ENCODE results near the gene TNFRSF19.

Gene TNFRSF19

GRCh38 chr13:23718996-23719395, 148.8 kb downstream of the TNFRSF19 start:
- no peak overlapping the region for H3K4me3 ChIP-seq (ENCODE audit: low read depth, low read length)
- TF ChIP-seq CTCF (IDR thresholded peaks at IDR 0.05; ENCODE audit: low read depth, low read length) = no peak

- no peak overlapping the region for H3K4me3 ChIP-seq (ENCODE audit: low read depth, low read length)
- TF ChIP-seq CTCF (IDR thresholded peaks at IDR 0.05; ENCODE audit: low read depth, low read length) = no peak
Observed at GRCh38 chr13:23722726-23723453, 152.7 kb downstream of the TNFRSF19 start.

GRCh38 chr13:23723471-23723870, 153.3 kb downstream of the TNFRSF19 start:
- TF ChIP-seq CTCF (IDR thresholded peaks at IDR 0.05; ENCODE audit: low read depth, low read length) = no peak

GRCh38 chr13:23724196-23724970, 154.2 kb downstream of the TNFRSF19 start:
- no peak overlapping the region for H3K4me3 ChIP-seq (ENCODE audit: low read depth, low read length)
- TF ChIP-seq CTCF (IDR thresholded peaks at IDR 0.05; ENCODE audit: low read depth, low read length) = no peak

More at GRCh38 chr13:23723471-23723870, 153.3 kb downstream of the TNFRSF19 start:
- no peak overlapping the region for H3K4me3 ChIP-seq (ENCODE audit: low read depth, low read length)

Data from WI38 (cell line).